ENCODE results near the gene UCKL1.

DNA sequence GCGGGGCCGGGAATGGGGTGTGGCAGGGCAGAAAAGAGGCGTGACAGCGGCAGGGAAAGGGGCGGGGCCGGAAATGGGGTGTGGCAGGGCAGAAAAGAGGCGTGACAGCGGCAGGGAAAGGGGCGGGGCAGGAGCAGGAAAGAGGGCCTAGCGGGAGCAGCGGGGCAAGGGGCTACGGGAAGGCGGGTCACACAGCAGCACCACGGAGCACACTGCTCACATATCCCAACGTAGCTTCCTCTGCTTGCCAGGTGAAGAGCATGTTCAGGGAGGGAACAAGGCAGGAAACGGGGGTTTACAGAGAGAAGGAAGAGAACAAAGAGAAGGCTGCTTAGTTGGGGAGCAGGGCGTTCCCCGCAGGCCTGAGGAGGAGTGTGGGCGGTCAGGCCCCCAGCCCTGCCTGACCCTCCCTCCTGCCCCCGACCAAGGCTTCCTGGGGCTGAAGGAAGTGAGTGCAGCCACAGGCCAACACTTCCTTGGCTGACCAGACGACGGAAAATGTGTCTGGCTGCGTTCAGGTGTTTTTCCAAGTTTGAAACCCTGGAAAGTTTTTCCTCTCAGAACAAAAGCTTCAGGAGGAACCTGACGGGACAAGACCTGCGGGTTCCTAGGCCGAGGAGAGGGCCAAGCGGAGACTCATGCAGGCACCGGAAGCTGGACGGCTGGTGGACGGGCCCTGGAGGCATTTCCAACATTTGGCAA is 13.8 kb downstream of the UCKL1 start:
- TF ChIP-seq, protein P1, sequence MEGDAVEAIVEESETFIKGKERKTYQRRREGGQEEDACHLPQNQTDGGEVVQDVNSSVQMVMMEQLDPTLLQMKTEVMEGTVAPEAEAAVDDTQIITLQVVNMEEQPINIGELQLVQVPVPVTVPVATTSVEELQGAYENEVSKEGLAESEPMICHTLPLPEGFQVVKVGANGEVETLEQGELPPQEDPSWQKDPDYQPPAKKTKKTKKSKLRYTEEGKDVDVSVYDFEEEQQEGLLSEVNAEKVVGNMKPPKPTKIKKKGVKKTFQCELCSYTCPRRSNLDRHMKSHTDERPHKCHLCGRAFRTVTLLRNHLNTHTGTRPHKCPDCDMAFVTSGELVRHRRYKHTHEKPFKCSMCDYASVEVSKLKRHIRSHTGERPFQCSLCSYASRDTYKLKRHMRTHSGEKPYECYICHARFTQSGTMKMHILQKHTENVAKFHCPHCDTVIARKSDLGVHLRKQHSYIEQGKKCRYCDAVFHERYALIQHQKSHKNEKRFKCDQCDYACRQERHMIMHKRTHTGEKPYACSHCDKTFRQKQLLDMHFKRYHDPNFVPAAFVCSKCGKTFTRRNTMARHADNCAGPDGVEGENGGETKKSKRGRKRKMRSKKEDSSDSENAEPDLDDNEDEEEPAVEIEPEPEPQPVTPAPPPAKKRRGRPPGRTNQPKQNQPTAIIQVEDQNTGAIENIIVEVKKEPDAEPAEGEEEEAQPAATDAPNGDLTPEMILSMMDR (IDR thresholded peaks at IDR 0.05): no peak
- TF ChIP-seq POLR2A (IDR thresholded peaks at IDR 0.05): no peak
